Dedifferentiated amniotic fluid mesenchymal stem cell (primary cell): ENCODE data around the gene ZNF544.
"Not testable (repeated sequence)": the region's sequence is repeated elsewhere in the genome, so short reads cannot be mapped to it uniquely, and the experiment has no call there.

ENCODE experiments used
- DNase-seq: peaks from one replicate; pipeline ENCODE4 v3.0.0-alpha.2; 2016; ENCODE audit errors: extremely low spot score

ZNF544 gene

DNA sequence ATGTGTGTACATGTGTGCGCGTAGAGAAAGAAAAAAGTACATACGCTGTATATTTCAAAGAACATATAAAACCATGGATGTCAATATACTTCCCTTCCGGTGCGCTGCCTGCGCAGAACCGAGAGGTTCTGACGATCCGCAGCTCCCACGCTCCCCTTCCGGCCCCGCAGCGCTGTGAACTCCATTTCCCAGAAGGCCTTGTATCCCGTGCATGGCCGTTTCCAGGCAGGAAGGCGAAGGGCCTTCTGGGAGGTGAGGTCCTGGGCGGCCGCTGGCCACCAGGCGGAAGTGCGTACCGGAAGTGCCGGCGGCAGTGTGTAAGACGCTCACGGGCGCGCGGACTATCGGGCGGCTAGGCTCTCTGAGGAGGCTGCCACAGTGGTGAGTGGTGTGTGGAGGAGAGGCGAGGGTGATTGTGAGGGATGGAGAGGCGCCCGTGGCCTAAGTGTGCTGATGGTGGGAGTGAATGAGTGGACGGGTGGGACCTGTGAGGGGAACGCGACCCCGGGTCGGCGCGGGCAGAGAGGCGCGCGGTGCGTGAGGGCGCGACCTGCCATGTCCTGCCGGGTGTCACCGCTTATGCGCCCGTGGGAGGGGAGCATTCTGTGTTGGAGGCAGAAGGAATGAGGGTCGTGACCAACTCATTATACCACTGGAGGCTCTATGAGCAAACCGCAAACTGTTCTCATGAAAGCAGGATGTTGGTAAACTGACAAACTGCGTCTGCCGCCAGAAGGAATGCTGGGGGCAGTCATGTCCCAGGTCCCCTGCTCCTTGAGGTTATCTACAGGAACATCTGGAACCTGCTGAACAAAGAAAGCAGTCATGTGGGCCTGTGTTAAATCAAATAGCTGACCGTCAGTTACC, 76.6 kb downstream of the ZNF544 start, which contains the start of gene ERVK3-1:
Gene ERVK3-1, plus strand, starts transcription at position 313 of the 867 bp plus-strand sequence. CDS start 6,792 bp downstream, outside the sequence.
- DNase-seq: peak; percentile 98

DNA sequence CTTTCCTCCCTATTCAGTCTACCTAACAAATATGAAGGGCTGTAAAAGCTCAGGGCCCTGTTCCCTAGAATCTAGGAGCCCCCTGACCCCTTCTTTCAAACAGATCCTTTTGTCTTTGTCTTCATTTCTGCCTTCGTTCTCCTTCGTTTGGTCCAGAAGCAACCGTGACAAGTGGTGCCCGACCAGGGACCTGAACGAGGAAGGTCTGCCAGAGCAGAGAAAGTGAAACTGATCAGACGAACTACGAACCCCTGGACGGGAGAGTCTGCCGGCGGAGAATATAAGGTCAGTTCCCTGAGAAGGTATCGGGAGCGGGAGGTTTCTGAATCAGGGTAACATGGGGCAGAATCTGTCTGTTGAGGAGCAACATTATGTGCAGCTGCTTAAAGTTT, 77.2 kb downstream of the ZNF544 start:
- no peak for DNase-seq

DNA sequence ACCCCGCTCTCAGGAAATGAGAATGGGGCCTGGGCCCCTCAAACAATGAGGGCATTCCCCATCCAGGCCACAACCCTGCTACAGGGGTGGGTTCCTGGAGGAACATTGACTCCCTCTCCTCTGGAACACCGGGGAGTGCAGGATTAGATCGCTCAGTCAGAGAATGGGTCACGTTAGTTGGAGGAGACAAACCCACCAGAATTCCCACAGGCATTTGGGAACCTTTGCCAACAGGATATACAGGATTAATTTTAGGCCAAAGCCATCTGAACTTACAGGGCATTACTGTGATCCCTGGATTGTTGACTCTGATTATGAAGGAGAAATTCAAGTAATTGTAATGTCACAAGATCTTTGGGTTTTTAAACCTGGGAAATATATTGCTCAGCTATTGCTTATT, 79.0 kb downstream of the ZNF544 start:
- DNase-seq: no peak

DNA sequence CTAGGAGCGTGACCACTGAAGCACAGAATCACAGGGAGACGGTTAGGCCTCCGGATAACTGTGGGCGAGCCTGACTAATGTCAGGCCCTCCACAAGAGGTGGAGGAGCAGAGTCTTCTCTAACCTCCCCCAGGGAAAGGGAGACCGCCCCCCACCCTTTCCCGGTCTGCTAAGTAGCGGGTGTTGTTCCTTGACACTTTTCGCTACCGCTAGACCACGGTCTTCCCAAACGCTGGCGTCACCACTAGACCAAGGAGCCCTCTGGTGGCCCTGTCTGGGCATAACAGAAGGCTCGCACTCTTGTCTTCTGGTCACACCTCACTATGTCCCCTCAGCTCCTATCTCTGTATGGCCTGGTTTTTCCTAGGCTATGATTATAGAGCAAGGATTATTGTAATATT, 82.0 kb downstream of the ZNF544 start:
- not testable (repeated sequence) for DNase-seq

DNA sequence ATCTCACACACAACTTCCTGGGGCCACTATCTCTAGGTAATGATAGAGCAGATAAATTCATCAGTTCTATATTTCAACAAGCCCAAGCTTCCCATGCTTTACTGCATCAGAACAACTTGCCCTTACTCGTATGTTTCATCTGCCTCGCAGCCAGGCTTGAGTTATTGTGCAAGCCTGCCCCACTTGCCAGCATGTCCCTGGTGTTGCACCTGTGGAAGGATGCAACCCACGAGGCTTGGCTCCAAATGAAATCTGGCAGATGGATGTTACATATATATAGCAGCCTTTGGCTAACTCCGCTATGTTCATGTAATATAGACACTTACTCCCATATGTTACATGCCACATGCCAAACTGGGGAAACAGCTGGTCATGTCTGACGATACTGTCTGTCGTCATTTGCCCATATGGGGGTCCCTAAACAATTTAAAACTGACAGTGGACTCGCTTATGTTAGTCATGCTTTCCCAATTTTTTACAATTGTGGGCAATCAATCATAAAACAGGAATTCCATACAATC, 82.7 kb downstream of the ZNF544 start:
- no peak for DNase-seq
